ENCODE measurements around the gene VSX1.

DNA sequence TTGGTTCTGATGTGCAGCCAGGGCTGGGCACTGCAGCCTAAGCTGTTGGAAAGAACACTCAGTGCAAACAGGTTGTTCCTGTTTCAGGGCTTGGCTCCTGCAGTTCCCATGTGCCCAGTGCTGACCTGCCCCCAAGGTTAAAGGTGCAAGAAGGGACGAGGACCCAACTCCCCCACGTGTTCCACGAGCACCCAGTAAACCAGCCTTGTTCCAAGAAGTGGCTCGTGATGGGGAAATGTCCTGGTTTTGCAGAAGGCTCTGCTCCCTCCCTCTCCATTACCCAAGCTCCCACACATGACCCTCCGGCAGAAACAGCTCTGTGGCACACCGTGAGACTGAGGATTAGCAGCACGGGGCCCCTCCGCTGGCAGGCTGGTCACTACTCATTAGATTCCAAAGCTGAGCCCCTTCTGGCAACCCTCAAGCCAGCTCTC lies 33.4 kb downstream of the VSX1 start:
- TF ChIP-seq, protein P1, sequence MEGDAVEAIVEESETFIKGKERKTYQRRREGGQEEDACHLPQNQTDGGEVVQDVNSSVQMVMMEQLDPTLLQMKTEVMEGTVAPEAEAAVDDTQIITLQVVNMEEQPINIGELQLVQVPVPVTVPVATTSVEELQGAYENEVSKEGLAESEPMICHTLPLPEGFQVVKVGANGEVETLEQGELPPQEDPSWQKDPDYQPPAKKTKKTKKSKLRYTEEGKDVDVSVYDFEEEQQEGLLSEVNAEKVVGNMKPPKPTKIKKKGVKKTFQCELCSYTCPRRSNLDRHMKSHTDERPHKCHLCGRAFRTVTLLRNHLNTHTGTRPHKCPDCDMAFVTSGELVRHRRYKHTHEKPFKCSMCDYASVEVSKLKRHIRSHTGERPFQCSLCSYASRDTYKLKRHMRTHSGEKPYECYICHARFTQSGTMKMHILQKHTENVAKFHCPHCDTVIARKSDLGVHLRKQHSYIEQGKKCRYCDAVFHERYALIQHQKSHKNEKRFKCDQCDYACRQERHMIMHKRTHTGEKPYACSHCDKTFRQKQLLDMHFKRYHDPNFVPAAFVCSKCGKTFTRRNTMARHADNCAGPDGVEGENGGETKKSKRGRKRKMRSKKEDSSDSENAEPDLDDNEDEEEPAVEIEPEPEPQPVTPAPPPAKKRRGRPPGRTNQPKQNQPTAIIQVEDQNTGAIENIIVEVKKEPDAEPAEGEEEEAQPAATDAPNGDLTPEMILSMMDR (IDR thresholded peaks at IDR 0.05) = no peak
- TF ChIP-seq POLR2AphosphoS5 (IDR thresholded peaks at IDR 0.05) (peak; percentile 9 to 36), POLR2A (IDR thresholded peaks at IDR 0.05) (peak in 1 of 4 donors; percentile 21), EP300 (IDR thresholded peaks at IDR 0.05) (no peak)

Measured in upper lobe of left lung (tissue), 4 donors.